C4-2B (cell line): ENCODE results near the gene LRRC41.
"Not testable (repeated sequence)": the region's sequence is repeated elsewhere in the genome, so short reads cannot be mapped to it uniquely, and the experiment has no call there.

ENCODE experiments used
- H3K27ac ChIP-seq: fragments of 450-650 bp; 2 replicates; pipeline ENCODE4 v1.5.1; 2017
- ZFX ChIP-seq: fragments of 450-650 bp; IDR thresholded peaks from 2 replicates; pipeline ENCODE4 v1.6.1; 2017
- TF ChIP-seq, protein P1 (sequence below): fragments of 450-650 bp; conservative IDR thresholded peaks from 2 replicates; pipeline ENCODE4 v1.5.1; 2017; ENCODE audit warnings: mild to moderate bottlenecking

LRRC41 gene

GRCh38 chr1:46242918-46243317 is 60.5 kb downstream of the LRRC41 start:
- TF ChIP-seq, protein P1, sequence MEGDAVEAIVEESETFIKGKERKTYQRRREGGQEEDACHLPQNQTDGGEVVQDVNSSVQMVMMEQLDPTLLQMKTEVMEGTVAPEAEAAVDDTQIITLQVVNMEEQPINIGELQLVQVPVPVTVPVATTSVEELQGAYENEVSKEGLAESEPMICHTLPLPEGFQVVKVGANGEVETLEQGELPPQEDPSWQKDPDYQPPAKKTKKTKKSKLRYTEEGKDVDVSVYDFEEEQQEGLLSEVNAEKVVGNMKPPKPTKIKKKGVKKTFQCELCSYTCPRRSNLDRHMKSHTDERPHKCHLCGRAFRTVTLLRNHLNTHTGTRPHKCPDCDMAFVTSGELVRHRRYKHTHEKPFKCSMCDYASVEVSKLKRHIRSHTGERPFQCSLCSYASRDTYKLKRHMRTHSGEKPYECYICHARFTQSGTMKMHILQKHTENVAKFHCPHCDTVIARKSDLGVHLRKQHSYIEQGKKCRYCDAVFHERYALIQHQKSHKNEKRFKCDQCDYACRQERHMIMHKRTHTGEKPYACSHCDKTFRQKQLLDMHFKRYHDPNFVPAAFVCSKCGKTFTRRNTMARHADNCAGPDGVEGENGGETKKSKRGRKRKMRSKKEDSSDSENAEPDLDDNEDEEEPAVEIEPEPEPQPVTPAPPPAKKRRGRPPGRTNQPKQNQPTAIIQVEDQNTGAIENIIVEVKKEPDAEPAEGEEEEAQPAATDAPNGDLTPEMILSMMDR, result no peak
- no peak for TF ChIP-seq ZFX

DNA sequence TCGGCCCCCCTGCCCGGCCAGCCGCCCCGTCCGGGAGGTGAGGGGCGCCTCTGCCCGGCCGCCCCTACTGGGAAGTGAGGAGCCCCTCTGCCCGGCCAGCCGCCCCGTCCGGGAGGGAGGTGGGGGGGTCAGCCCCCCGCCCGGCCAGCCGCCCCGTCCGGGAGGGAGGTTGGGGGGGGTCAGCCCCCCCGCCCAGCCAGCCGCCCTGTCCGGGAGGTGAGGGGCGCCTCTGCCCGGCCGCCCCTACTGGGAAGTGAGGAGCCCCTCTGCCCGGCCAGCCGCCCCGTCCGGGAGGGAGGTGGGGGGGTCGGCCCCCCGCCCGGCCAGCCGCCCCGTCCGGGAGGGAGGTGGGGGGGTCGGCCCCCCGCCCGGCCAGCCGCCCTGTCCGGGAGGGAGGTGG is 61.7 kb downstream of the LRRC41 start:
- H3K27ac ChIP-seq, result not testable (repeated sequence)

More at GRCh38 chr1:46242918-46243317, 60.5 kb downstream of the LRRC41 start:
- H3K27ac ChIP-seq, result no peak overlapping the region

- not testable (repeated sequence) for H3K27ac ChIP-seq
These were observed 64.6 kb downstream of the LRRC41 start for GRCh38 chr1:46238865-46239264.

DNA sequence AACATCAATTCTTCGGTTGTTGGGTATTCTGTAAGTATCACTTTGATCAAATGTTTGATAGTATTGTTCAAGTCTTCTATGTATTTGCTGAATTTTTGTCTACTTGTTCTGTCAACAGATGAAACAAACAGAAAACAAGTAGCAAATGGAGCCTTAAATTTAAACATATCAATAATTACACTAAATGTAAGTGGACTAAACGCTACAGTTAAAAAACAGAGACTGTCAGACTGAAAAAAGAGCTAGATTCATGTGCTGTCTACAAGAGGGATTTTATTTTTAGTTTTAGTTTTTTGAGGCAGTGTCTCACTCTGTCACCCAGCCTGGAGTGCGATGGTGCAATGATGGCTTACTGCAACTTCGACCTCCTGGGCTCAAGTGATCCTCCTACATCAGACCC is 66.5 kb downstream of the LRRC41 start:
- no peak overlapping the region for H3K27ac ChIP-seq
- TF ChIP-seq, protein P1, result no peak
- no peak for TF ChIP-seq ZFX

DNA sequence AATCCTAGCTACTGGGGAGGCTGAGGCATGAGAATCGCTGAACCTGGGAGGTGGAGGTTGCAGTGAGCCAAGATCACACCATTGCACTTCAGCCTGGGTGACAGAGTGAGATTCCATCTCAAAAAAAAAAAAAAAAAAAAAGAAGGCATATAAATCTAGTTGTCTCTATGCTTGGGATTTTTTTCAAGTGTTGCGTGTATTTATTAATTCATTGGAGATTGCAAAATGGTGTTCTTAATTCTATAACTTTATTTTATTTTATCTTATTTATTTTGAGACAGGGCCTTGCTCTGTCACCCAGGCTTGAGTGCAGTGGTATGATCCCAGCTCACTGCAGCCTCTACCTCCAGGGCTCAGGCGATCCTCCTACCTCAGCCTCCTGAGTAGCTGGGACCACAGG is 72.2 kb downstream of the LRRC41 start:
- not testable (repeated sequence) for H3K27ac ChIP-seq
